Activated CD4-positive, alpha-beta T cell treated with anti-CD3 and anti-CD28 coated beads for 1 hour (primary cell): ENCODE data around the gene EZH2.

Source experiments
- DNase-seq: peaks from one replicate; pipeline ENCODE4 v3.0.0-alpha.2; 2020

EZH2 gene

GRCh38 chr7:148852272-148852671, 31.8 kb downstream of the EZH2 start:
- DNase-seq: no peak

GRCh38 chr7:148850564-148850963, 33.5 kb downstream of the EZH2 start:
- DNase-seq: no peak

GRCh38 chr7:148849393-148850098, 34.5 kb downstream of the EZH2 start:
- no peak for DNase-seq

DNA sequence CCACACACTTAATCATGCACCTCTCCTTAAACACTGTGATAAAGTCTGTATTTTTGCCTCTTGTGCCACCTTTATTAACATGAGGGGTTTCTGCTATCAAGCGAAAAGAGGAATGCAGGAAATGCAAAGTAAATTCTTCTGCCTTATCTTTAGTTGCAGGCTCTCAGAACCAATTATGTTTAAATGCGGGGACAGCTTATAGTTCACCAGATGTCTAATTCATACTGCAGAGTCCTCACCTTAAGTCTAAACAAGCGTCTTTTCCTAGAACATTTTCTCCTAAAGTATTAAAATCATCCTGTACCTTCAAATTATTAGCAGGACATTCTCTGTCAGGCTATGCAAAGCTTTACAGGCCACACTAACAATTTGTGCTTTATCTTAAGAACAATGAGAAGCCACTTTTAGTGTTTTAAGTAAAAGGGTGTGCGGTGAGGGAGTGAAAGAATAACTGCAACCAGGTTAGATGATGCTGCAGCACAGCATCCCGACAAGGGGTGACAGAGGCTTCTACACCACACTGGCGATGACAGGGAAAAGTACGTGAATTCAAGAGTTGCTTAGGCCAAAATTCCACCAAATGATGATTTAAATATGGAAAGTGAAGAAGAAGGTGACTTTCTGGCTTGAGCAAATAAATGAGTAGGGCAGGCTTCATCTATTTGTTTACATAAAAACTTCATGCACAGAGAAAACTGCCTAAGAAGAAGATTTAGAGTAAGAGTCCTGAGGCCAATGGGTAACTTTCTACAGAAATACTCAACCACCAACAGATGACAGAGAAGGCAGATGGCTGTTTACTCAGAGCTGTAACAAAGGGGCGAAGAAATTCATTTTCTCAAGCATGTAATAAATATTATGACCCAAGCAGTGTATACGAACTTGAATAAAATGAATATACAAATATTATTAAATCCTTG, 36.0 kb downstream of the EZH2 start:
- no peak for DNase-seq

GRCh38 chr7:148838905-148839304, 45.2 kb downstream of the EZH2 start:
- DNase-seq: no peak

GRCh38 chr7:148835854-148836253, 48.2 kb downstream of the EZH2 start:
- no peak for DNase-seq

- no peak for DNase-seq
These were observed 49.5 kb downstream of the EZH2 start for GRCh38 chr7:148834605-148835004.

DNA sequence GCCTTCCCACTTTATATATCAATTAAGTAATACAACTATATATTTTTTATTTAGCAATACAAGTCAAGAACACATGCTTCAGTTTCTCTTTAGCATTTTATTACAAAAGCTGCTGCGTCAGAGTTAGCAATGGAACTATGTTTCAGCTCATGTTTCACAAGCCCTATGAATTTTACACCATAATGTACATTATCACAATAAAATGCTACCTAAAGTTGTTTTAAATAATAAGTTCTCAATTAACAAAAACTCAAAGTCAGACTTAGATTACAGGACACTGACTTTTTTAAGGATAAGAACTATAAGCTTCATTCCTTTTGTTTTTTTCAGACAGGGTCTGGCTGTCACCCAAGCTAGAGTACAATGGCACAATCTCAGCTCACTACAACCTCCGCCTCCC, 52.3 kb downstream of the EZH2 start:
- DNase-seq: no peak

- no peak for DNase-seq
These were observed 53.0 kb downstream of the EZH2 start for GRCh38 chr7:148830897-148831692.

DNA sequence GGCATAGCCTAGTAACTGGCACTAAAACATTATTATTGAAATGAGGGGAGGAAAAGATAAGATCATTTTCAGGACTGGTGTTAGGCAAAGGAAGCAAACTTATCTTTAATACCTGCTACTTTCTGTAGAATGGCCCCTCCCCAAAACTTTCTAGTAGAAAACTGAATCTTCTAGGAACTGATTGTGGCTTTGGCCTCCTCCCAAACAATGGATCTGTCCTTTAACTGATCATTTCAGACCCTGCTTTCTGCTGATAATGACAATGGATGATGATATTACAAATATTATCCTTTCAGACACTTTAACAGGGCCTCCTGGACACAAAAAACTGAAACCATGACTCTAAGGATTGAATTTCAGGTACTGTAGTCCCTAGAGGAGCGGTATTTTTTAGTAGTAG, 55.1 kb downstream of the EZH2 start:
- DNase-seq: no peak

GRCh38 chr7:148825338-148825737, 58.8 kb downstream of the EZH2 start:
- no peak for DNase-seq

DNA sequence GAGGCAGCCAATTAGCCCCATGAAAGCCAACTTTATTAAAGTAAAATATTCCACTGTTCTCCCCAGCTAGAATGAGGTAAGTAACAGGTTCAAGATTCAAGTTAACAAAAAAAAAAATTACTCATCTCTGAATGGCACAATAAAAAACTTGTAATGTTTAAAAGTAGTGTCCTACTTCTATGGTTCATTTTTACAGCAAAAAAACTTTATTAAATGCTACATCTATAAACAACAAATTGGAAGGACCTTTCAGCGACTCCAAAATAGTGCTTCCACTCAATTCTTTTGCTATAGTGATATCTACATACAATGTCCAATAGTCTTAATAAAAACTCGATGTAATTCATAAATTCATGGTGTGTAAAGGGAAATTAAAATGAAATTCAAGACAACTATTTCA, 59.2 kb downstream of the EZH2 start:
- DNase-seq: no peak

DNA sequence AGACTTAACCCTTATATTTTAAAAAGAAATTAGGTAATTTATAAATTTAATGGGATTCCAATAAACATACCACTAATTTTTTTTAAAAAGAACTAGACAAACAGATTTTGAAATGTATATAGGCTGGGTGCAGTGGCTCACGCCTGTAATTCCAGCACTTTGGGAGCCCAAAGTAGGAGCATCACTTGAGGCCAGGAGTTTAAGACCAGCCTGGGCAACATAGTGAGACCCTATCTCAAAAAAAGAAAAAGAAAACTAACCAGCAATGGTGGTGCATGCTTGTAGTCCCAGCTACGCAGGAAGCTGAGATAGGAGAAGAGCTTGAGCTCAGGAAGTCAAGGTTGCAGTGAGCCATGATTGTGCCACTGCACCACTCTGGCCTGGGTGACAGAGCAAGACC, 62.7 kb downstream of the EZH2 start:
- DNase-seq: no peak

GRCh38 chr7:148819697-148820360, 64.3 kb downstream of the EZH2 start:
- no peak for DNase-seq

GRCh38 chr7:148815612-148816011, 68.5 kb downstream of the EZH2 start:
- DNase-seq: no peak

DNA sequence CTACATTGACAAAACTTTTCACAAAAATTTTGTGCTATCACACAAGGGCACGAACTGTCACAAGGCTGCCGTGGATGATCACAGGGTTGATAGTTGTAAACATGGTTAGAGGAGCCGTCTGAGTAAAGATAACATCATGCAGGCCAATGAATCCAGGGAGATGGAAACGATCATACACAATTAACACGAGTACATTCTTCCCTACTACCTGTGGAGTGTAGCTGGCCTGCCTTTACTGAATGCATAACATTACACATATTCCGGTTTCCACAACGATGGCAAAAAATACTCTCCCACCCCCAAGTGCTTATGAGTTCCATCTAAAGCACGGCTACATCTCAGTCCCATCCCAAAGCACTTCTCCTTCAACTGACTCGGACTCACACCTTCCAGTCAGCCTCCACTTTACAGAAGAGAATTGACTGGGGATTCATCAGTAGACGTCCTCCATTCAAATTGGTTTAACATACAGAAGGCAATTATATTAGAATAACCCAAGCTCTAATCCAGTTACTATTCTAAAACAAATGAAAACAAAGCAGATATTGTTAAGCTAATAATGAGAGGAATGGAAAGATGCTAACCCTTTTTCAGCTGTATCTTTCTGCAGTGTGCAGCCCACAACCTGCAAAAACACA, 69.0 kb downstream of the EZH2 start:
- DNase-seq: no peak

DNA sequence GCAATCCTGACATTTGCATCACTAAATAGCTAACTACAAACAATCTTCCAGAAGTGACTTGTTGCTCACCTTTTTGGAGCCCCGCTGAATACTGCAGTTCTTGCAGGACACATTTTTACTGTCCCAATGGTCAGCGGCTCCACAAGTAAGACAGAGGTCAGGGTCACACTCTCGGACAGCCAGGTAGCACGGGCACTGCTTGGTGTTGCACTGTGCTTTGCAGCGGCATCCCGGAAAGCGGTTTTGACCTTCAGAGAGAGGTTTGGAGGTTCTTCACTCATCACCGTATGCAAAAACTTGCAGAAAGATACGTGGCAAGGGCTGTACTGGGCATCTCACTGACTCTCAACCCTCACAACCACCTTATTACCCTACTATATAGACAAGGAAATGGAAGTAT, 70.2 kb downstream of the EZH2 start:
- no peak for DNase-seq

- no peak for DNase-seq
These were observed 72.2 kb downstream of the EZH2 start for GRCh38 chr7:148811892-148812291.

DNA sequence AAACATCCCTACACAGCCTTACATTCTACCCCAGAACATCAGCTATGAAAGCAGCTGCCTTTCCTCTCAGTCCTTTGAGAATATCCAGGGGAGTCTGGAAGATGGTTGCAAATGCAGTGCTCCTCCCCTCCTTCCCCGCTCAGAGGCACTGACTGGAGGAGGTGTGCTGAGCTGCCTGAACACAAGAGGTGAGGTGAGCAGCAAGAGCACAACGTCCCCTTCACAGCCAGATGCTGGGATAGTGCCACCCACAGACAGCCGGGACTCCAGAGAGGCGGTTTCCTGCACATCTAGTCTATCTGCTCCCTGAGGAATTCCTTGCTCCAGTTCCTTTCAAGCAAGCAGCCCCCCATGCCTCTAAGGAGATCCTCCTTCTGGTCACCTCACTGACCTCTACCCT, 74.2 kb downstream of the EZH2 start:
- DNase-seq: no peak

DNA sequence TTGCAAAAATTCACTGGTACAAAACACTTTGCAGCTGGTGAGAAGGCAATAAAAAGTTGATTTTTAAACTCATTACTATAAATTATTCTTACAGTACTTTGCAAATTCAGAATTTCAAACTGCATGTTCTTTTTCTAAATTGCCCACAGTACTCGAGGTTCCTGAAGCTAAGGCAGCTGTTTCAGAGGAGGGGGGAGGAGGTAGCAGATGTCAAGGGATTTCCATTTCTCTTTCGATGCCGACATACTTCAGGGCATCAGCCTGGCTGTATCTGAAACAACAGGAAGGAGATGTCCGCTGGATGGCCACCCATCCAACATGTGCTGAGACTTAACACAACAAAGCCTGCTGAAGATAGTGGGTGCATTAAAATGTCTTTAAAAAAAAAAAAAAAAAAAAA, 76.7 kb downstream of the EZH2 start:
- DNase-seq: no peak

DNA sequence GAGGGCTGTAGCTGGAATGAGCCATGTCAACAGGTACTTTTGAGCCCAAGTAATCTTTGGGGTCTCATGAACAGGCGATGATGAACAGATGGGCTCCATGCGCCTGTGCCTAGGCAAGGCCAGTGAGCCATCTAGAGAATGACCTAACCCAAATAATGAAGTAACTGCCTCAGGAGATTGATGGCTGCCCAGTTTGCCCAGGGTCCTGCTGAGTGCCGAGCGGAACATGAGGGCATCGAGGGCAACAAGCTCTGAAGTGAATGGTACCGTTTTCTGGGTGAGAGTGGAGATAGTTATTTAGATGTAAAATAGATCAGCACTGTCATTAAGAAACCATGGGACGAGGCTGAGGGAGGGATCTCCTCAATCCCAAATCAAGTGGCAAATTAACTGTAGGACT, 77.9 kb downstream of the EZH2 start:
- no peak for DNase-seq
